Ishikawa (cell line): ENCODE measurements around the gene TMEM119.

Source experiments
- CEBPB ChIP-seq: IDR thresholded peaks from 2 replicates; pipeline ENCODE4 v1.6.1; 2012
- CREB1 ChIP-seq: IDR thresholded peaks from 2 replicates; pipeline ENCODE4 v1.6.1; 2012; ENCODE audit warnings: low read depth
- EGR1 ChIP-seq: IDR thresholded peaks from 2 replicates; pipeline ENCODE4 v1.6.1; 2012
- EP300 ChIP-seq: IDR thresholded peaks from 2 replicates; pipeline ENCODE4 v1.6.1; 2012; ENCODE audit warnings: borderline replicate concordance
- FOXM1 ChIP-seq: IDR thresholded peaks from 2 replicates; pipeline ENCODE4 v1.6.1; 2012; ENCODE audit warnings: low read depth, borderline replicate concordance
- MAX ChIP-seq: IDR thresholded peaks from 2 replicates; pipeline ENCODE4 v1.6.1; 2012
- NFIC ChIP-seq: IDR thresholded peaks from 2 replicates; pipeline ENCODE4 v1.6.1; 2012
- RAD21 ChIP-seq: IDR thresholded peaks from 2 replicates; pipeline ENCODE4 v1.6.1; 2012; ENCODE audit warnings: low read depth
- REST ChIP-seq: IDR thresholded peaks from 2 replicates; pipeline ENCODE4 v1.6.1; 2012; ENCODE audit warnings: low read depth, mild to moderate bottlenecking
- TAF1 ChIP-seq: IDR thresholded peaks from 2 replicates; pipeline ENCODE4 v1.6.1; 2012; ENCODE audit warnings: low read depth, mild to moderate bottlenecking
- TCF12 ChIP-seq: IDR thresholded peaks from 2 replicates; pipeline ENCODE4 v1.6.1; 2012; ENCODE audit warnings: low read depth
- TEAD4 ChIP-seq: IDR thresholded peaks from 2 replicates; pipeline ENCODE4 v1.6.1; 2012
- YY1 ChIP-seq: IDR thresholded peaks from 2 replicates; pipeline ENCODE4 v1.6.1; 2012; ENCODE audit warnings: low read depth
- ZBTB7A ChIP-seq: IDR thresholded peaks from 2 replicates; pipeline ENCODE4 v1.6.1; 2012; ENCODE audit warnings: low read depth
- TF ChIP-seq, protein P1 (sequence below): IDR thresholded peaks from 2 replicates; pipeline ENCODE4 v1.6.1; 2012

TMEM119 gene

DNA sequence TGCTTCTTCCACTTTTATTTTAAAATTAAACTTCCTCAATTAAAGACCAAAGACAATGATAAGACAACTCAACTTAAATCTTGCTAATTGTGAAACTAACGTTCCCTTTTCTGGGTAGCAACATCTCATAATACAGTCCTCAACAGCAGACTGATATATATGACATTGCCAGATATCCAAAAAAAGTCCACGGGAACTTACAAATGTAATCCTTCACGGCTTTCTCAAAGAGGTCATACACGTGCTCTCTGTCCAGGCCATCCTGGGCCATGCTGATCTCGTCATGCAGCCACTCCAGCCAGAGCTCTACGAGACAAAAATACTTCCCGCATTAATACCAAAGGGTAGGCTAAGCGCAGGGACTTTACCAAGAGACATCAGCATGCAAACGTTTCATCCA, 50.2 kb downstream of the TMEM119 start:
- TF ChIP-seq TEAD4, result no peak
- TF ChIP-seq YY1, result no peak
- TF ChIP-seq EGR1, result no peak
- no peak for TF ChIP-seq ZBTB7A
- no peak for TF ChIP-seq REST
- TF ChIP-seq TAF1, result no peak
- TF ChIP-seq, protein P1, sequence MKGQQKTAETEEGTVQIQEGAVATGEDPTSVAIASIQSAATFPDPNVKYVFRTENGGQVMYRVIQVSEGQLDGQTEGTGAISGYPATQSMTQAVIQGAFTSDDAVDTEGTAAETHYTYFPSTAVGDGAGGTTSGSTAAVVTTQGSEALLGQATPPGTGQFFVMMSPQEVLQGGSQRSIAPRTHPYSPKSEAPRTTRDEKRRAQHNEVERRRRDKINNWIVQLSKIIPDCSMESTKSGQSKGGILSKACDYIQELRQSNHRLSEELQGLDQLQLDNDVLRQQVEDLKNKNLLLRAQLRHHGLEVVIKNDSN, result no peak
- TF ChIP-seq MAX, result no peak
- no peak for TF ChIP-seq EP300
- TF ChIP-seq TCF12, result no peak
- TF ChIP-seq CEBPB, result no peak
- TF ChIP-seq CREB1, result no peak
- TF ChIP-seq NFIC, result no peak
- TF ChIP-seq FOXM1, result no peak
- no peak for TF ChIP-seq RAD21

- TF ChIP-seq CEBPB (no peak), REST (no peak), YY1 (no peak), EP300 (no peak), FOXM1 (no peak), TAF1 (no peak), TEAD4 (no peak), CREB1 (no peak)
These were observed 54.2 kb downstream of the TMEM119 start for GRCh38 chr12:108543652-108544051.

GRCh38 chr12:108542320-108542719, 55.6 kb downstream of the TMEM119 start:
- TF ChIP-seq, protein P1, result no peak
- no peak for TF ChIP-seq FOXM1
- no peak for TF ChIP-seq REST
